Measurements from ENCODE around the gene GSG1L.

GSG1L gene

GRCh38 chr16:27920391-27920891, 143.1 kb downstream of the GSG1L start:
- ChIA-PET CTCF (interaction anchor here (0.7 kb wide), 1 partner anchor 10 kb away, joined by 4 read pairs; no protein-coding TSS in a partner anchor), POLR2A (no interaction called here)
- peak; percentile 74 for DNase-seq (ENCODE audit: extremely low spot score)
- no peak for TF ChIP-seq ELF4 (IDR thresholded peaks at IDR 0.05)
- TF ChIP-seq SP1 (IDR thresholded peaks at IDR 0.05): no peak
- no peak for TF ChIP-seq ZNF384 (IDR thresholded peaks at IDR 0.05)
- no peak for TF ChIP-seq FOXM1 (IDR thresholded peaks at IDR 0.05; ENCODE audit: borderline replicate concordance)
- 0 out of 2 replicates have a peak, but pooled peaks have one; percentile 8 for TF ChIP-seq PKNOX1 (IDR thresholded peaks at IDR 0.05)

GRCh38 chr16:27918755-27919154, 144.8 kb downstream of the GSG1L start:
- ChIA-PET POLR2A (no interaction called here), CTCF (no interaction called here)
- TF ChIP-seq FOXM1 (IDR thresholded peaks at IDR 0.05; ENCODE audit: borderline replicate concordance) (no peak), LEF1 (IDR thresholded peaks at IDR 0.05; ENCODE audit: borderline replicate concordance) (no peak)
- no peak for DNase-seq (ENCODE audit: extremely low spot score)

GRCh38 chr16:27917949-27918348, 145.6 kb downstream of the GSG1L start:
- CTCF ChIA-PET: no interaction called here
- TF ChIP-seq ELF4 (IDR thresholded peaks at IDR 0.05) (no peak), L3MBTL2 (conservative IDR thresholded peaks at IDR 0.05) (no peak), LEF1 (IDR thresholded peaks at IDR 0.05; ENCODE audit: borderline replicate concordance) (no peak), TARDBP (IDR thresholded peaks at IDR 0.05) (no peak), NFRKB (IDR thresholded peaks at IDR 0.05) (no peak), FOXM1 (IDR thresholded peaks at IDR 0.05; ENCODE audit: borderline replicate concordance) (no peak), ZNF384 (IDR thresholded peaks at IDR 0.05) (no peak), BHLHE40 (IDR thresholded peaks at IDR 0.05; ENCODE audit: borderline replicate concordance) (no peak), SUZ12 (IDR thresholded peaks at IDR 0.05) (no peak)
- DNase-seq (ENCODE audit: extremely low spot score): no peak
- POLR2A ChIA-PET: no interaction called here

- ChIA-PET POLR2A (no interaction called here), CTCF (no interaction called here)
- DNase-seq (ENCODE audit: extremely low spot score): no peak
- TF ChIP-seq CTBP1 (IDR thresholded peaks at IDR 0.05; ENCODE audit: borderline replicate concordance): no peak
- no peak for TF ChIP-seq FOXK2 (IDR thresholded peaks at IDR 0.05)
- no peak for TF ChIP-seq FOXM1 (IDR thresholded peaks at IDR 0.05; ENCODE audit: borderline replicate concordance)
- no peak for TF ChIP-seq LEF1 (IDR thresholded peaks at IDR 0.05; ENCODE audit: borderline replicate concordance)
Observed at GRCh38 chr16:27911486-27911885, 152.0 kb downstream of the GSG1L start.

GRCh38 chr16:27907457-27907972, 156.0 kb downstream of the GSG1L start:
- CTCF ChIA-PET: no interaction called here
- POLR2A ChIA-PET: no interaction called here
- TF ChIP-seq PKNOX1 (IDR thresholded peaks at IDR 0.05) (no peak), TARDBP (IDR thresholded peaks at IDR 0.05) (no peak), SUZ12 (IDR thresholded peaks at IDR 0.05) (no peak), L3MBTL2 (conservative IDR thresholded peaks at IDR 0.05) (no peak), FOXM1 (IDR thresholded peaks at IDR 0.05; ENCODE audit: borderline replicate concordance) (no peak), ZNF384 (IDR thresholded peaks at IDR 0.05) (no peak), BHLHE40 (IDR thresholded peaks at IDR 0.05; ENCODE audit: borderline replicate concordance) (no peak), CTBP1 (IDR thresholded peaks at IDR 0.05; ENCODE audit: borderline replicate concordance) (no peak), FOXA1 (IDR thresholded peaks at IDR 0.05) (no peak), LEF1 (IDR thresholded peaks at IDR 0.05; ENCODE audit: borderline replicate concordance) (no peak), HDGF (IDR thresholded peaks at IDR 0.05; ENCODE audit: borderline replicate concordance) (no peak), FOXK2 (IDR thresholded peaks at IDR 0.05) (no peak), ARNT (IDR thresholded peaks at IDR 0.05) (no peak), SP1 (IDR thresholded peaks at IDR 0.05) (no peak), ELF4 (IDR thresholded peaks at IDR 0.05) (no peak), NFRKB (IDR thresholded peaks at IDR 0.05) (no peak)
- no peak for DNase-seq (ENCODE audit: extremely low spot score)

GRCh38 chr16:27906883-27907282, 156.6 kb downstream of the GSG1L start:
- TF ChIP-seq FOXK2 (IDR thresholded peaks at IDR 0.05) (no peak), LEF1 (IDR thresholded peaks at IDR 0.05; ENCODE audit: borderline replicate concordance) (no peak), BHLHE40 (IDR thresholded peaks at IDR 0.05; ENCODE audit: borderline replicate concordance) (no peak), ELF4 (IDR thresholded peaks at IDR 0.05) (no peak), HDGF (IDR thresholded peaks at IDR 0.05; ENCODE audit: borderline replicate concordance) (no peak), L3MBTL2 (conservative IDR thresholded peaks at IDR 0.05) (no peak), SP1 (IDR thresholded peaks at IDR 0.05) (no peak), FOXA1 (IDR thresholded peaks at IDR 0.05) (no peak), NFRKB (IDR thresholded peaks at IDR 0.05) (no peak), CTBP1 (IDR thresholded peaks at IDR 0.05; ENCODE audit: borderline replicate concordance) (no peak), ARNT (IDR thresholded peaks at IDR 0.05) (no peak), PKNOX1 (IDR thresholded peaks at IDR 0.05) (no peak), SUZ12 (IDR thresholded peaks at IDR 0.05) (no peak), FOXM1 (IDR thresholded peaks at IDR 0.05; ENCODE audit: borderline replicate concordance) (no peak), TARDBP (IDR thresholded peaks at IDR 0.05) (no peak)
- peak; percentile 26 for DNase-seq (ENCODE audit: extremely low spot score)
- CTCF ChIA-PET: no interaction called here
- POLR2A ChIA-PET: no interaction called here
